ENCODE measurements around the gene NAP1L4.

DNA sequence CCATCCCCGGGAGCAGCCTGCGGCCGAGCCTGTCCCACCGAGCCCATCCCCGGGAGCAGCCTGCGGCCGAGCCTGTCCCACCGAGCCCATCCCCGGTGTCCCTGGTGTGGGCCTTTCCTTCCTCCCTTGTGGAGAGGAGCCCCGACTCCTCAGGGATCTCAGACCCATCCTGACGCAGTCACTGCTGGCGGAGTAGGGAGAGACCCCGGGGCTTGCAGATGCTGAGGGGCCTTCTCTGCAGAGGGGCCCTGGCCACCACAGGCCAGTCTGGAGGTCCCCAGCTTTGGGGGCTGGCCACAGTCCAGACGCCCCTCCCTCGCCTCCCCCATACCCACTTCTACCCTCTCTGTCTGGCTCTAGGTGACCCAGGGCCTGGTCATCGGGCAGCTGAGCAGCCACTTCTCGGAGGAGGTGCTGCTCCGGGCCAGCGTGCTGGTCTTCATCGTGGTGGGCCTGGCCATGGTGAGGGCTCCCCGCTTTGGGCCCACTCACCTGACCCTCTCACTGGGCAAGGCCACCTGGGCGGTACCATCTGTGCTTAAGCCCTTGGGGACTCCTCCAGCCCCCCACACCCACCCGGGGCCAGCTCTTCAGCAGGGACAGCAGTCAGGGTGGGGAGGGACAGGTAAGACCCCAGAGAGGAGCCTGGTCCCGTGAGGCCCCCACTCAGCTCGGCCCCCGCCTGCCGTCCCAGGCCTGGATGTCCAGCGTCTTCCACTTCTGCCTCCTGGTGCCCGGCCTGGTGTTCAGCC, 70.2 kb downstream of the NAP1L4 start:
- TF ChIP-seq, protein P1, sequence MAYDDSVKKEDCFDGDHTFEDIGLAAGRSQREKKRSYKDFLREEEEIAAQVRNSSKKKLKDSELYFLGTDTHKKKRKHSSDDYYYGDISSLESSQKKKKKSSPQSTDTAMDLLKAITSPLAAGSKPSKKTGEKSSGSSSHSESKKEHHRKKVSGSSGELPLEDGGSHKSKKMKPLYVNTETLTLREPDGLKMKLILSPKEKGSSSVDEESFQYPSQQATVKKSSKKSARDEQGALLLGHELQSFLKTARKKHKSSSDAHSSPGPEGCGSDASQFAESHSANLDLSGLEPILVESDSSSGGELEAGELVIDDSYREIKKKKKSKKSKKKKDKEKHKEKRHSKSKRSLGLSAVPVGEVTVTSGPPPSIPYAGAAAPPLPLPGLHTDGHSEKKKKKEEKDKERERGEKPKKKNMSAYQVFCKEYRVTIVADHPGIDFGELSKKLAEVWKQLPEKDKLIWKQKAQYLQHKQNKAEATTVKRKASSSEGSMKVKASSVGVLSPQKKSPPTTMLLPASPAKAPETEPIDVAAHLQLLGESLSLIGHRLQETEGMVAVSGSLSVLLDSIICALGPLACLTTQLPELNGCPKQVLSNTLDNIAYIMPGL (CRISPR knock-in tag; IDR thresholded peaks at IDR 0.05), result no peak
- TF ChIP-seq, protein P2, sequence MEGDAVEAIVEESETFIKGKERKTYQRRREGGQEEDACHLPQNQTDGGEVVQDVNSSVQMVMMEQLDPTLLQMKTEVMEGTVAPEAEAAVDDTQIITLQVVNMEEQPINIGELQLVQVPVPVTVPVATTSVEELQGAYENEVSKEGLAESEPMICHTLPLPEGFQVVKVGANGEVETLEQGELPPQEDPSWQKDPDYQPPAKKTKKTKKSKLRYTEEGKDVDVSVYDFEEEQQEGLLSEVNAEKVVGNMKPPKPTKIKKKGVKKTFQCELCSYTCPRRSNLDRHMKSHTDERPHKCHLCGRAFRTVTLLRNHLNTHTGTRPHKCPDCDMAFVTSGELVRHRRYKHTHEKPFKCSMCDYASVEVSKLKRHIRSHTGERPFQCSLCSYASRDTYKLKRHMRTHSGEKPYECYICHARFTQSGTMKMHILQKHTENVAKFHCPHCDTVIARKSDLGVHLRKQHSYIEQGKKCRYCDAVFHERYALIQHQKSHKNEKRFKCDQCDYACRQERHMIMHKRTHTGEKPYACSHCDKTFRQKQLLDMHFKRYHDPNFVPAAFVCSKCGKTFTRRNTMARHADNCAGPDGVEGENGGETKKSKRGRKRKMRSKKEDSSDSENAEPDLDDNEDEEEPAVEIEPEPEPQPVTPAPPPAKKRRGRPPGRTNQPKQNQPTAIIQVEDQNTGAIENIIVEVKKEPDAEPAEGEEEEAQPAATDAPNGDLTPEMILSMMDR (IDR thresholded peaks at IDR 0.05), result no peak
- TF ChIP-seq JUN (CRISPR knock-in tag; IDR thresholded peaks at IDR 0.05) (no peak), ZNF671 (CRISPR knock-in tag; IDR thresholded peaks at IDR 0.05) (no peak), NR2C2 (CRISPR knock-in tag; IDR thresholded peaks at IDR 0.05) (no peak), KAT7 (CRISPR knock-in tag; IDR thresholded peaks at IDR 0.05; ENCODE audit: borderline replicate concordance) (no peak)
- TF ChIP-seq, protein P3, sequence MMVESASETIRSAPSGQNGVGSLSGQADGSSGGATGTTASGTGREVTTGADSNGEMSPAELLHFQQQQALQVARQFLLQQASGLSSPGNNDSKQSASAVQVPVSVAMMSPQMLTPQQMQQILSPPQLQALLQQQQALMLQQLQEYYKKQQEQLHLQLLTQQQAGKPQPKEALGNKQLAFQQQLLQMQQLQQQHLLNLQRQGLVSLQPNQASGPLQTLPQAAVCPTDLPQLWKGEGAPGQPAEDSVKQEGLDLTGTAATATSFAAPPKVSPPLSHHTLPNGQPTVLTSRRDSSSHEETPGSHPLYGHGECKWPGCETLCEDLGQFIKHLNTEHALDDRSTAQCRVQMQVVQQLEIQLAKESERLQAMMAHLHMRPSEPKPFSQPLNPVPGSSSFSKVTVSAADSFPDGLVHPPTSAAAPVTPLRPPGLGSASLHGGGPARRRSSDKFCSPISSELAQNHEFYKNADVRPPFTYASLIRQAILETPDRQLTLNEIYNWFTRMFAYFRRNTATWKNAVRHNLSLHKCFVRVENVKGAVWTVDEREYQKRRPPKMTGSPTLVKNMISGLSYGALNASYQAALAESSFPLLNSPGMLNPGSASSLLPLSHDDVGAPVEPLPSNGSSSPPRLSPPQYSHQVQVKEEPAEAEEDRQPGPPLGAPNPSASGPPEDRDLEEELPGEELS (CRISPR knock-in tag; IDR thresholded peaks at IDR 0.05), result no peak
- TF ChIP-seq, protein P4, sequence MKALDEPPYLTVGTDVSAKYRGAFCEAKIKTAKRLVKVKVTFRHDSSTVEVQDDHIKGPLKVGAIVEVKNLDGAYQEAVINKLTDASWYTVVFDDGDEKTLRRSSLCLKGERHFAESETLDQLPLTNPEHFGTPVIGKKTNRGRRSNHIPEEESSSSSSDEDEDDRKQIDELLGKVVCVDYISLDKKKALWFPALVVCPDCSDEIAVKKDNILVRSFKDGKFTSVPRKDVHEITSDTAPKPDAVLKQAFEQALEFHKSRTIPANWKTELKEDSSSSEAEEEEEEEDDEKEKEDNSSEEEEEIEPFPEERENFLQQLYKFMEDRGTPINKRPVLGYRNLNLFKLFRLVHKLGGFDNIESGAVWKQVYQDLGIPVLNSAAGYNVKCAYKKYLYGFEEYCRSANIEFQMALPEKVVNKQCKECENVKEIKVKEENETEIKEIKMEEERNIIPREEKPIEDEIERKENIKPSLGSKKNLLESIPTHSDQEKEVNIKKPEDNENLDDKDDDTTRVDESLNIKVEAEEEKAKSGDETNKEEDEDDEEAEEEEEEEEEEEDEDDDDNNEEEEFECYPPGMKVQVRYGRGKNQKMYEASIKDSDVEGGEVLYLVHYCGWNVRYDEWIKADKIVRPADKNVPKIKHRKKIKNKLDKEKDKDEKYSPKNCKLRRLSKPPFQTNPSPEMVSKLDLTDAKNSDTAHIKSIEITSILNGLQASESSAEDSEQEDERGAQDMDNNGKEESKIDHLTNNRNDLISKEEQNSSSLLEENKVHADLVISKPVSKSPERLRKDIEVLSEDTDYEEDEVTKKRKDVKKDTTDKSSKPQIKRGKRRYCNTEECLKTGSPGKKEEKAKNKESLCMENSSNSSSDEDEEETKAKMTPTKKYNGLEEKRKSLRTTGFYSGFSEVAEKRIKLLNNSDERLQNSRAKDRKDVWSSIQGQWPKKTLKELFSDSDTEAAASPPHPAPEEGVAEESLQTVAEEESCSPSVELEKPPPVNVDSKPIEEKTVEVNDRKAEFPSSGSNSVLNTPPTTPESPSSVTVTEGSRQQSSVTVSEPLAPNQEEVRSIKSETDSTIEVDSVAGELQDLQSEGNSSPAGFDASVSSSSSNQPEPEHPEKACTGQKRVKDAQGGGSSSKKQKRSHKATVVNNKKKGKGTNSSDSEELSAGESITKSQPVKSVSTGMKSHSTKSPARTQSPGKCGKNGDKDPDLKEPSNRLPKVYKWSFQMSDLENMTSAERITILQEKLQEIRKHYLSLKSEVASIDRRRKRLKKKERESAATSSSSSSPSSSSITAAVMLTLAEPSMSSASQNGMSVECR (CRISPR knock-in tag; IDR thresholded peaks at IDR 0.05; ENCODE audit: borderline replicate concordance), result no peak

All from WTC11 (cell line).